Measurements from ENCODE around the gene MAN2B1.

GRCh38 chr19:12607631-12608030 lies 58.9 kb downstream of the MAN2B1 start:
- TF ChIP-seq CTCF (IDR thresholded peaks at IDR 0.05) (no peak), EZH2 (IDR thresholded peaks at IDR 0.05) (no peak), EZH2phosphoT487 (IDR thresholded peaks at IDR 0.05) (no peak)
